Activated CD8-positive, alpha-beta T cell treated with anti-CD3 and anti-CD28 coated beads for 36 hours (primary cell): ENCODE results near the gene BICD1. TPM values are rescaled to one million over a fixed set of nuclear protein-coding genes. Genes with fewer than 3 reads are reported as not detected.

Source experiments
- ATAC-seq: fragments of 200-7000 bp; cut with Tn5 transposase; one replicate; pipeline ENCODE4 v1.10.0; 2021; ENCODE audit warnings: mild to moderate bottlenecking, moderate library complexity
- CTCF ChIA-PET: fragments of 350-600 bp; sonication (Branson Sonifier 250); formaldehyde crosslinking; loops from one replicate; lab custom pipeline; 2021; ENCODE audit warnings: antibody characterized with exemption; lab: Charles Lee
- POLR2A ChIA-PET: fragments of 350-600 bp; sonication (Branson Sonifier 250); formaldehyde crosslinking; loops from one replicate; lab custom pipeline; 2021; ENCODE audit warnings: antibody characterized with exemption; lab: Charles Lee
- DNase-seq: peaks from one replicate; pipeline ENCODE4 v3.0.0-alpha.2; 2020
- H3K27ac Mint-ChIP-seq: one replicate; pipeline ENCODE4 v1.8.0; 2021; ENCODE audit warnings: mild to moderate bottlenecking, mixed read lengths
- H3K27me3 Mint-ChIP-seq: one replicate; pipeline ENCODE4 v1.8.0; 2021; ENCODE audit warnings: mixed read lengths
- H3K36me3 Mint-ChIP-seq: one replicate; pipeline ENCODE4 v1.8.0; 2021; ENCODE audit warnings: low read depth, mixed read lengths
- H3K4me1 Mint-ChIP-seq: one replicate; pipeline ENCODE4 v1.8.0; 2021; ENCODE audit warnings: low read depth, mixed read lengths
- H3K4me3 Mint-ChIP-seq: one replicate; pipeline ENCODE4 v1.8.0; 2021; ENCODE audit warnings: mild to moderate bottlenecking, moderate library complexity, mixed read lengths
- H3K9me3 Mint-ChIP-seq: one replicate; pipeline ENCODE4 v1.8.0; 2021; ENCODE audit warnings: mixed read lengths
- intact Hi-C: fragments of 100-400 bp; cut with micrococcal nuclease; formaldehyde crosslinking; loops from one replicate; pipeline ENCODE4 v1.10.0; 2022
- total RNA-seq, 2 experiments: library from RNA; stranded (reverse); gene quantifications; one replicate each; pipeline ENCODE4 v1.2.3, GENCODE V29; 2021
- TF ChIP-seq, protein P1 (sequence below): fragments of 200-600 bp; IDR thresholded peaks from one replicate; pipeline ENCODE4 v1.8.0; 2022; ENCODE audit warnings: antibody characterized with exemption, mild to moderate bottlenecking

BICD1 gene
- total RNA-seq, 2 experiments from 2014 or later, result 12.5 to 13.2 TPM

- H3K36me3 Mint-ChIP-seq, result no peaks in the 10 kb centered on the region
- no peak overlapping the region for H3K4me3 Mint-ChIP-seq
- no peaks in the 10 kb centered on the region for H3K4me1 Mint-ChIP-seq
- CTCF ChIA-PET, result no interaction called here
- ATAC-seq (peak; percentile 82), DNase-seq (peak; percentile 34)
- POLR2A ChIA-PET, result no interaction called here
- intact Hi-C loops, result loop anchor here (5.0 kb wide), 1 partner anchor 240 kb away; no protein-coding TSS in a partner anchor
- TF ChIP-seq, protein P1, sequence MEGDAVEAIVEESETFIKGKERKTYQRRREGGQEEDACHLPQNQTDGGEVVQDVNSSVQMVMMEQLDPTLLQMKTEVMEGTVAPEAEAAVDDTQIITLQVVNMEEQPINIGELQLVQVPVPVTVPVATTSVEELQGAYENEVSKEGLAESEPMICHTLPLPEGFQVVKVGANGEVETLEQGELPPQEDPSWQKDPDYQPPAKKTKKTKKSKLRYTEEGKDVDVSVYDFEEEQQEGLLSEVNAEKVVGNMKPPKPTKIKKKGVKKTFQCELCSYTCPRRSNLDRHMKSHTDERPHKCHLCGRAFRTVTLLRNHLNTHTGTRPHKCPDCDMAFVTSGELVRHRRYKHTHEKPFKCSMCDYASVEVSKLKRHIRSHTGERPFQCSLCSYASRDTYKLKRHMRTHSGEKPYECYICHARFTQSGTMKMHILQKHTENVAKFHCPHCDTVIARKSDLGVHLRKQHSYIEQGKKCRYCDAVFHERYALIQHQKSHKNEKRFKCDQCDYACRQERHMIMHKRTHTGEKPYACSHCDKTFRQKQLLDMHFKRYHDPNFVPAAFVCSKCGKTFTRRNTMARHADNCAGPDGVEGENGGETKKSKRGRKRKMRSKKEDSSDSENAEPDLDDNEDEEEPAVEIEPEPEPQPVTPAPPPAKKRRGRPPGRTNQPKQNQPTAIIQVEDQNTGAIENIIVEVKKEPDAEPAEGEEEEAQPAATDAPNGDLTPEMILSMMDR, result peak; percentile 30
- H3K9me3 Mint-ChIP-seq, result no peaks in the 10 kb centered on the region
- no peak overlapping the region for H3K27ac Mint-ChIP-seq
- H3K27me3 Mint-ChIP-seq, result no peaks in the 10 kb centered on the region
Observed at GRCh38 chr12:32302218-32303173, 195.8 kb downstream of the BICD1 start.

GRCh38 chr12:32303174-32303549 lies 196.5 kb downstream of the BICD1 start:
- no peak for DNase-seq
- intact Hi-C loops, result loop anchor here (5.0 kb wide), 1 partner anchor 241 kb away; no protein-coding TSS in a partner anchor

DNA sequence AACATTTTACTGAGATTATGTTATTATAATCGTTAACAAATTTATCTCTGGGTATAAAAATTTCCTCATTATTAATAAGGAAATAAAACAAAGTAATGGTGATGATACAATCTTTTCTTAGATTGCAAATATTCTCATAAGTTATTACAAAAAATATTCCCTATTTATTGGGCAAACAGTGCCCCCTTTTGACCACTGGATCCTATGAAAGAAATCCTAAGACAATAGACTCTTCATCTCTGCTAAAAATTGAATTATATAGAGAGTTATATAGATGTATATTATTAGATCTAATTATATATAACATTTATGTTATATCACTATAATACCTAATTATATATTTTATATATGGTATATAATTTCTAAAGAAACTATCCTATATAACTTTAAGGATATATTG lies 198.5 kb downstream of the BICD1 start:
- intact Hi-C loops, result no loop called here
- H3K27me3 Mint-ChIP-seq, result no peaks in the 10 kb centered on the region

More at GRCh38 chr12:32303174-32303549, 196.5 kb downstream of the BICD1 start:
- ChIA-PET CTCF (no interaction called here), POLR2A (no interaction called here)
- Mint-ChIP-seq H3K4me3 (no peak overlapping the region), H3K27ac (no peak overlapping the region), H3K9me3 (no peaks in the 10 kb centered on the region), H3K36me3 (no peaks in the 10 kb centered on the region), H3K27me3 (no peaks in the 10 kb centered on the region), H3K4me1 (no peaks in the 10 kb centered on the region)
- TF ChIP-seq, protein P1, result no peak
- ATAC-seq, result no peak

GRCh38 chr12:32307326-32307725 lies 200.7 kb downstream of the BICD1 start:
- H3K9me3 Mint-ChIP-seq, result no peaks in the 10 kb centered on the region
- H3K4me1 Mint-ChIP-seq, result no peaks in the 10 kb centered on the region
- ChIA-PET POLR2A (interaction anchor here (0.7 kb wide), 1 partner anchor 43 kb away, joined by 3 read pairs; no protein-coding TSS in a partner anchor), CTCF (interaction anchor here (1.1 to 4.3 kb wide), 3 partner anchors 201 to 654 kb away, joined by 3 to 24 read pairs (median 17); partner anchors contain the start of gene BICD1)
- H3K27me3 Mint-ChIP-seq, result no peaks in the 10 kb centered on the region
- intact Hi-C loops, result no loop called here
- ATAC-seq, result no peak
- no peak overlapping the region for H3K27ac Mint-ChIP-seq
- DNase-seq, result no peak
- no peak overlapping the region for H3K4me3 Mint-ChIP-seq
- H3K36me3 Mint-ChIP-seq, result no peaks in the 10 kb centered on the region
- TF ChIP-seq, protein P1, result no peak

More for the DNA sequence above, 198.5 kb downstream of the BICD1 start:
- Mint-ChIP-seq H3K4me3 (no peak overlapping the region), H3K27ac (no peak overlapping the region), H3K9me3 (no peaks in the 10 kb centered on the region), H3K4me1 (no peaks in the 10 kb centered on the region), H3K36me3 (no peaks in the 10 kb centered on the region)
- peak; percentile 34 for ATAC-seq
- peak; percentile 16 for DNase-seq
- TF ChIP-seq, protein P1, result peak; percentile 69
- ChIA-PET POLR2A (no interaction called here), CTCF (interaction anchor here (0.8 to 3.7 kb wide), 3 partner anchors 93 to 652 kb away, joined by 3 to 24 read pairs (median 6); no protein-coding TSS in a partner anchor)
